Astrocyte (in vitro differentiated cells and primary cell): ENCODE measurements around the gene IMMP2L.

ENCODE experiments used
- EZH2 ChIP-seq: IDR thresholded peaks from 2 replicates; pipeline ENCODE4 v1.6.1; 2012; ENCODE audit warnings: mild to moderate bottlenecking, low read length, inconsistent platforms; ENCODE audit not compliant: insufficient read depth
- TF ChIP-seq, protein P1 (sequence below): IDR thresholded peaks from 2 replicates; pipeline ENCODE4 v1.5.1; 2011; ENCODE audit warnings: low read depth, mild to moderate bottlenecking, inconsistent platforms, low read length, moderate library complexity; ENCODE audit not compliant: insufficient read depth

- TF ChIP-seq, protein P1, sequence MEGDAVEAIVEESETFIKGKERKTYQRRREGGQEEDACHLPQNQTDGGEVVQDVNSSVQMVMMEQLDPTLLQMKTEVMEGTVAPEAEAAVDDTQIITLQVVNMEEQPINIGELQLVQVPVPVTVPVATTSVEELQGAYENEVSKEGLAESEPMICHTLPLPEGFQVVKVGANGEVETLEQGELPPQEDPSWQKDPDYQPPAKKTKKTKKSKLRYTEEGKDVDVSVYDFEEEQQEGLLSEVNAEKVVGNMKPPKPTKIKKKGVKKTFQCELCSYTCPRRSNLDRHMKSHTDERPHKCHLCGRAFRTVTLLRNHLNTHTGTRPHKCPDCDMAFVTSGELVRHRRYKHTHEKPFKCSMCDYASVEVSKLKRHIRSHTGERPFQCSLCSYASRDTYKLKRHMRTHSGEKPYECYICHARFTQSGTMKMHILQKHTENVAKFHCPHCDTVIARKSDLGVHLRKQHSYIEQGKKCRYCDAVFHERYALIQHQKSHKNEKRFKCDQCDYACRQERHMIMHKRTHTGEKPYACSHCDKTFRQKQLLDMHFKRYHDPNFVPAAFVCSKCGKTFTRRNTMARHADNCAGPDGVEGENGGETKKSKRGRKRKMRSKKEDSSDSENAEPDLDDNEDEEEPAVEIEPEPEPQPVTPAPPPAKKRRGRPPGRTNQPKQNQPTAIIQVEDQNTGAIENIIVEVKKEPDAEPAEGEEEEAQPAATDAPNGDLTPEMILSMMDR: no peak
- no peak for TF ChIP-seq EZH2
These were observed 270.2 kb downstream of the IMMP2L start for GRCh38 chr7:111292026-111292470.
